Testis (tissue), 3 donors: Measurements from ENCODE around the gene PLK2. TPM values are rescaled to one million over a fixed set of nuclear protein-coding genes. Genes with fewer than 3 reads are reported as not detected.

Experiments used
- DNase-seq: peaks from one replicate; pipeline ENCODE4 v3.0.0-alpha.2; 2019
- H3K27ac ChIP-seq, 2 donors: fragments of 200-600 bp; sonication (generic); one replicate each; pipeline ENCODE4 v1.5.1; 2019
- H3K27me3 ChIP-seq: fragments of 200-600 bp; sonication (generic); one replicate; pipeline ENCODE4 v1.5.1; 2019
- H3K36me3 ChIP-seq: fragments of 200-600 bp; sonication (generic); one replicate; pipeline ENCODE4 v1.5.1; 2017; ENCODE audit warnings: low read depth; ENCODE audit errors: missing control alignments
- H3K4me1 ChIP-seq: fragments of 200-600 bp; sonication (generic); one replicate; pipeline ENCODE4 v1.5.1; 2019
- H3K4me3 ChIP-seq, 2 donors: fragments of 200-600 bp; sonication (generic); one replicate each; pipeline ENCODE4 v1.5.1; 2017 to 2019
- H3K9me3 ChIP-seq: fragments of 200-600 bp; sonication (generic); one replicate; pipeline ENCODE4 v1.5.1; 2017
- POLR2A ChIP-seq: fragments of 450-650 bp; IDR thresholded peaks from one replicate; pipeline ENCODE4 v1.6.1; 2017; ENCODE audit warnings: antibody characterized with exemption, mild to moderate bottlenecking, moderate library complexity
- WGBS, 2 donors: methylation state at CpG; one replicate each; pipeline ENCODE4 v1.1.5; 2018; 5-methylcytosine and 5-hydroxymethylcytosine counted together
- intact Hi-C: fragments of 100-400 bp; cut with DNase I; formaldehyde crosslinking; loops from one replicate; pipeline ENCODE4 v1.15.1; 2023; ENCODE audit warnings: low total_unique reads
- polyA plus RNA-seq: library from polyadenylated mRNA; stranded (reverse); fragments of 350-450 nt; fragmentation: Illumina TruSeq; extraction: RNeasy Lipid Tissue Mini Kit (QIAGEN cat#74804); gene quantifications from one replicate; pipeline ENCODE4 v1.2.3, GENCODE V29; 2014; ENCODE audit warnings: low read depth, low replicate concordance; ENCODE audit not compliant: insufficient read depth
- total RNA-seq, 2 donors: library from RNA; depleted of rRNA; stranded (reverse); fragments of >200 nt; gene quantifications; one replicate each; pipeline ENCODE4 v1.2.3, GENCODE V29; 2016
- TF ChIP-seq, protein P1 (sequence below), 3 experiments: fragments of 450-650 bp in 2 of 3; fragments of 200-600 bp in 1 of 3; sonication (generic) in 1 of 3; IDR thresholded peaks; one replicate each; pipeline ENCODE4 v1.5.1; 2016 to 2019; ENCODE audit warnings: antibody characterized with exemption in 3 of 3, mild to moderate bottlenecking in 2 of 3, moderate library complexity in 1 of 3

The PLK2 gene
- total and polyA plus RNA-seq, 3 donors from 2014 or later: 55.3 to 88.4 (median 87.8) TPM

DNA sequence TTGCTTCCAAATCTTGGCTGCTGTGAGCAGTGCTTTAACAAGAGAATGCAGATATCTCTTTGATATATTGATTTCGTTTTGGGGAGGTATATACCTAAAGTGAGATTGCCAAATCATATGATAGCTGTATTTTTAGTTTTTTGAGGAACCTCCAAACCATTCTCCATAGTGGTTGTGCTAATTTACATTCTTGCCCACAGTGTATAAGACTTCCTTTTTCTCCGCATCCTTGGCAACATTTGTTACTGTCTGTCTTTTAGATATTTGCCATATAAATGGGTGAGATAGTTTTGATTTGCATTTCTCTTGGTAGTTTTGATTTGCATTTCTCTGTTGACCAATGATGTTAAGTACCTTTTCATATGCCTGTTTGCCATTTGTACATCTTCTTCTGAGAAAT lies 10.0 kb upstream of the PLK2 start:
- no peaks in the 10 kb centered on the region for H3K36me3 ChIP-seq
- 90 to 92% methylated on average over 2 of the region's 2 CpGs for WGBS, 2 donors
- TF ChIP-seq POLR2A: no peak
- TF ChIP-seq, protein P1, sequence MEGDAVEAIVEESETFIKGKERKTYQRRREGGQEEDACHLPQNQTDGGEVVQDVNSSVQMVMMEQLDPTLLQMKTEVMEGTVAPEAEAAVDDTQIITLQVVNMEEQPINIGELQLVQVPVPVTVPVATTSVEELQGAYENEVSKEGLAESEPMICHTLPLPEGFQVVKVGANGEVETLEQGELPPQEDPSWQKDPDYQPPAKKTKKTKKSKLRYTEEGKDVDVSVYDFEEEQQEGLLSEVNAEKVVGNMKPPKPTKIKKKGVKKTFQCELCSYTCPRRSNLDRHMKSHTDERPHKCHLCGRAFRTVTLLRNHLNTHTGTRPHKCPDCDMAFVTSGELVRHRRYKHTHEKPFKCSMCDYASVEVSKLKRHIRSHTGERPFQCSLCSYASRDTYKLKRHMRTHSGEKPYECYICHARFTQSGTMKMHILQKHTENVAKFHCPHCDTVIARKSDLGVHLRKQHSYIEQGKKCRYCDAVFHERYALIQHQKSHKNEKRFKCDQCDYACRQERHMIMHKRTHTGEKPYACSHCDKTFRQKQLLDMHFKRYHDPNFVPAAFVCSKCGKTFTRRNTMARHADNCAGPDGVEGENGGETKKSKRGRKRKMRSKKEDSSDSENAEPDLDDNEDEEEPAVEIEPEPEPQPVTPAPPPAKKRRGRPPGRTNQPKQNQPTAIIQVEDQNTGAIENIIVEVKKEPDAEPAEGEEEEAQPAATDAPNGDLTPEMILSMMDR (IDR thresholded peaks at IDR 0.05): no peak
- H3K27ac ChIP-seq: no peak overlapping the region
- H3K4me3 ChIP-seq: no peak overlapping the region
- H3K9me3 ChIP-seq: no peaks in the 10 kb centered on the region
- intact Hi-C loops: no loop called here
- no peak for DNase-seq
- H3K27me3 ChIP-seq: no peaks in the 10 kb centered on the region
- H3K4me1 ChIP-seq: no peaks in the 10 kb centered on the region

DNA sequence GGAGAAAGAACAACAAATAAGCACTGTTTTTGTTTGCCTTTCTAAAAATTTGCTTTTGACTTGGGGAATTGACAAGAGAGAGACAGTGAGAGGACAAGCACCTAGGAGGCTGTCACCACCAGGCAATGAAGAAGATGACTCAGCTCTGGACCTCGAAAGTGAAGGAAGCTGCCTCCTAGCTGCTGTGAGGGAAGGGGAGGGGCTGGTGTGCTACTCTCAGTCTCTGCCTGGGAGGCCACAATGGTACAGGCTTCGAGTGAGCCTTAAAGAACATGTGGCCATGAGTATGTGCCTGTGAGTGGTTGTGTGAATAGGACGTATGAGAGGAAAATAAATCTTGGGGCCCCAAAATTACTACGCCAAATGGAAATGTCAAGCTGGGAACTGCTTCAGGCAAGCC lies 7.1 kb upstream of the PLK2 start:
- Histone ChIP-seq H3K36me3 (no peaks in the 10 kb centered on the region), H3K27me3 (no peaks in the 10 kb centered on the region), H3K4me3 (no peak overlapping the region), H3K27ac (no peak overlapping the region), H3K4me1 (no peaks in the 10 kb centered on the region), H3K9me3 (no peaks in the 10 kb centered on the region)
- intact Hi-C loops: no loop called here
- TF ChIP-seq, protein P1 (IDR thresholded peaks at IDR 0.05): no peak
- no peak for TF ChIP-seq POLR2A
- DNase-seq: no peak
- WGBS, 2 donors: 60 to 64% methylated on average over 4 of the region's 4 CpGs

- no peaks in the 10 kb centered on the region for H3K27me3 ChIP-seq
- intact Hi-C loops: loop anchor here (5.0 kb wide), 2 partner anchors 680 to 1165 kb away; no protein-coding TSS in a partner anchor
- H3K36me3 ChIP-seq: no peaks in the 10 kb centered on the region
- H3K4me1 ChIP-seq: no peaks in the 10 kb centered on the region
- TF ChIP-seq, protein P1 (IDR thresholded peaks at IDR 0.05): peak; percentile 33 to 73 (median 57)
- no peak for TF ChIP-seq POLR2A
- H3K9me3 ChIP-seq: no peaks in the 10 kb centered on the region
- H3K27ac ChIP-seq: no peak overlapping the region
- DNase-seq: peak; percentile 34
- 9 to 14% methylated on average over 4 of the region's 4 CpGs for WGBS, 2 donors
- H3K4me3 ChIP-seq: no peak overlapping the region
Observed at GRCh38 chr5:58462623-58463230, 2.8 kb upstream of the PLK2 start.

DNA sequence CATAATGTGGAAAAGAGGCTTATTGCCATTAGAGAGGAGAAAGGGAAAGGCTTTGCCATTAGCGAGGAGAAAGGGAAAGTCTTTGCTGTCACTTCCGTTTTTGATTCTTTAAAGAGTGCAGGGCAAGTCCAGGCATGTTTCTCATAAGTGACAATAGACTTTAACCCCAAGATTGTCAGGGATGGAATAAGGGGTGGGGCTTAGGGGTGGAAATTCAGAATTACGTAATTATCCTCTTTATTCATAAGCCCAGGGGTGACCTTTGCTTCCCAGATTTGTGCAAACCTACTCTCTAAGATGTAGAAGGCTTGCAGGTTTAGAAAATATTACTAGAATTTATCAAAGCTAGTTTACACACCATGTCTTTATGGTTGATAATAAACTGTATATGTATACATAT lies 2.3 kb upstream of the PLK2 start:
- Histone ChIP-seq H3K4me3 (no peak overlapping the region), H3K9me3 (no peaks in the 10 kb centered on the region), H3K27ac (no peak overlapping the region), H3K27me3 (no peaks in the 10 kb centered on the region), H3K4me1 (no peaks in the 10 kb centered on the region), H3K36me3 (no peaks in the 10 kb centered on the region)
- intact Hi-C loops: loop anchor here (5.0 kb wide), 2 partner anchors 680 to 1165 kb away; no protein-coding TSS in a partner anchor
- TF ChIP-seq, protein P1 (IDR thresholded peaks at IDR 0.05): no peak
- TF ChIP-seq POLR2A: no peak
- 60 to 71% methylated on average over 3 of the region's 3 CpGs for WGBS, 2 donors
- DNase-seq: no peak
